Right ventricle myocardium superior (tissue), 1 donor: Measurements from ENCODE around the gene TBCD. TPM values are rescaled to one million over a fixed set of nuclear protein-coding genes. Genes with fewer than 3 reads are reported as not detected.
A peak's percentile ranks its signal among the peaks of the same experiment; 100 is the strongest.

Experiments used
- ATAC-seq: fragments of 200-7000 bp; cut with Tn5 transposase; one replicate; pipeline ENCODE4 v1.9.1; 2020; ENCODE audit warnings: mild to moderate bottlenecking; ENCODE audit not compliant: poor library complexity
- DNase-seq: peaks from one replicate; pipeline ENCODE4 v3.0.0-alpha.2; 2020
- intact Hi-C: fragments of 100-400 bp; cut with DNase I; formaldehyde crosslinking; loops from one replicate; pipeline ENCODE4 v1.11.2; 2022
- total RNA-seq: library from RNA; stranded (reverse); fragmentation: NEBNext Ultra II Directional; extraction: Animal tissue kit (Norgen Biotek cat#: 25700); gene quantifications from one replicate; pipeline ENCODE4 v1.2.1, GENCODE V29; 2021
- donor health status: DM: no; HTN: yes; CAD: no; lungs with severe emphysema.

The TBCD gene
- total RNA-seq, 1 donor from 2014 or later, result 45.1 TPM

DNA sequence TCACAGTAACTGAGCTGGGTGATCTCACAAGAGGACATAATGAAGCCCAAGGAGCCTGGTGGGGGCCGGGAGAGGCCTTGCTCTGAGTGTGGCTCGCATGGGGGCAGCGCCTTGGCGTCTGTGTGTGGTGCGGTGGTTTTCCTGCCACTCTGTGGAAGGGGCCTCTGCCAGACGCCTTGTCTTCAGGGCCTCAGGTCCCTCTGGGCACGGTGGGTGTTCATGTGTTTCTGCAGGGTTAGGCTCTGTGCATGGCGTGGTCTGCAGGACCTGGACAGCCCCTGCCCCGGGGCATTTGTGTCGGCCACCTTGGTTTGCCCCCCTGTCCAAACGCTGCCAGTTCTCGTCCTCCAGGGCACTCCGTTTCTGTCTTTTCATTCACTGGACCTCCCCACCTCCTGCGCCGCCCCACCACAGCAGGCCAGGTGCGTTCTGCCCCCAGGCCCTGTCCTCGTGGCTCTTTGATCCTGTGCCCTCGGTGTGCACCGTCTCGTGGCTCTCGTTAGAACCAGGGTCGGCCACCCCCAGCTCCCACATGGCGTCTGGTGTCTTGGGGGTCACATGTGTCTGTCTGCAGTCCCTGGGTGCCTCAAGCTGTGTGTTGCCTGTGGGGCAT lies 131.7 kb downstream of the TBCD start:
- intact Hi-C loops, result no loop called here
- no peak for ATAC-seq
- no peak for DNase-seq

DNA sequence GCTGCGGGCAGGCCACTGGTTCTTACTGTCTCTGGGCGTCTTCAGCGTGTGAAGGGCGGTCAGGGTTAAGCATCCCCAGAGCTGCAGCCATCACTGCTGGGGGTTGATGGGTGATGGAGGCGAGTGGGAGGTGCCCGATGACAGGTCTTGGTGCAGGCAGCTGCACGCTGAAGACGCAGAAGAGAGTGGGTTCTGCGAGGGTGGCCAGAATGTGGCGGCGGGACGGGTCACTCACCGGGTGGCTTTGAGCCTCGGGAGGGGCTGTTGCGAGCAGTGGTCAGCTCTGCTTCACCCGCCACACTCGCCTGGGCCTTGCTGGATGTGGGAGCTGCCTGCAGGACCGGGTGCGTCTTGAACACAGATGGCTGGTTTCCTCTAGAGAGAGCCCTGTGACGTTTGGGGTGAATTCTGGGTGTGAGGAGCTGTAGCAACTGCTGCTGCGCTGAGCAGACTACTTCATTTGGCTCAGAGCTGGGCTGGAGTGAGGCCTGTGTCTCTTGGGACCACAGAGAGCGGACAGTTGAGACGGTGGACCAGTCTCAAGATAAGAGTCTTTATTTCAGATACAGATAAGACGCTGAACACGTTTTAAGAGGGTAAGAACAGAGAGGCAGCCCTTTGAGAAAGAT lies 132.6 kb downstream of the TBCD start:
- intact Hi-C loops, result no loop called here
- ATAC-seq (peak; percentile 28), DNase-seq (peak; percentile 56)

GRCh38 chr17:82884970-82885353 lies 133.1 kb downstream of the TBCD start:
- no peak for DNase-seq
- intact Hi-C loops, result no loop called here

GRCh38 chr17:82887255-82888164 lies 135.6 kb downstream of the TBCD start:
- DNase-seq (no peak), ATAC-seq (no peak)

More at GRCh38 chr17:82884970-82885353, 133.1 kb downstream of the TBCD start:
- peak; percentile 2 for ATAC-seq

DNA sequence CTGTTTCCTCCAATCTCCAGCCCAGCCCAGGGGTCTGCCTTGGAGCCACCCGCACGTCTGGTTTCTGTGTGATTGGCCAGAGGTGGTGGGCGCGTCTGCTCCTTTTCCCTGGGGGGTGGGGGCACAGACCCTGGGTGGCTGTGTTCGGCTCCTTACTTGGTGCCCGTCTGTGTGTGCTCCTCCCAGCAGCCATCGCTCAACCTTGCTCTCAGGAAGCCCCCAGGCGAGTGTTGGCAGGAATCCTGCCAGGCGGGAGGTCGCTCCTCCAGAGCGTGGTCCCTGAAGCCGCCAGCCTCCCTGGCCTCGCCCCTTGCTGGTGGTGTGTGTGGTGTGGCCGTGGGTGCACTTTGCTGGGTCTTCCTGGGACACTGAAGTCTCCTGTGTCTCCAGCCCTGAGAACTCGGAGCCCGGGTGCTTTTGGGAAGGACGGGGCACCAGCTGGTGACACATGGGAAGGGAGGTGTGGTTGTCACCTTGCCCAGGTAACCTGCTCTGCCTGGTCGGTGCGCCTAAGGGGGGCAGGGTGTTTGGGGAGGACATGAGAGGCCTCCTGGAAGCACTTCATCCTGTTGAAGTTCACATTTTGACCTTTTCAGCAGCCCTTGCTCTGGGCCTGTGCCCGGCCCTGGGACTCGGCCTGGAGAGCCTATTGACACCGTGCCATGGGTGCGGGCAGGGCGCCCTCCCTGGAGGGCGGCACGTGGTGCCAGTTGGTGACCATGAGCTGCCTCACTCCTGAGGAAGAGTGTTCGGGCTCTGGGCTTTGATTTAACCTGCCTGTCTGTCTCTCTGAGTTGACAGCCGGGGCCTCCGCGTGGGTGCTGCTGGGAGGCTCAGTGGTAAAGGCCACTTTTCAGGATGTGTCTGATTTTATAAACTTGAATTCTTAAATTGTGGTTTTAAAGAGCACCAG lies 137.0 kb downstream of the TBCD start:
- peak; percentile 82 for DNase-seq
- intact Hi-C loops, result no loop called here
- peak; percentile 76 for ATAC-seq

More at GRCh38 chr17:82887255-82888164, 135.6 kb downstream of the TBCD start:
- intact Hi-C loops, result no loop called here

DNA sequence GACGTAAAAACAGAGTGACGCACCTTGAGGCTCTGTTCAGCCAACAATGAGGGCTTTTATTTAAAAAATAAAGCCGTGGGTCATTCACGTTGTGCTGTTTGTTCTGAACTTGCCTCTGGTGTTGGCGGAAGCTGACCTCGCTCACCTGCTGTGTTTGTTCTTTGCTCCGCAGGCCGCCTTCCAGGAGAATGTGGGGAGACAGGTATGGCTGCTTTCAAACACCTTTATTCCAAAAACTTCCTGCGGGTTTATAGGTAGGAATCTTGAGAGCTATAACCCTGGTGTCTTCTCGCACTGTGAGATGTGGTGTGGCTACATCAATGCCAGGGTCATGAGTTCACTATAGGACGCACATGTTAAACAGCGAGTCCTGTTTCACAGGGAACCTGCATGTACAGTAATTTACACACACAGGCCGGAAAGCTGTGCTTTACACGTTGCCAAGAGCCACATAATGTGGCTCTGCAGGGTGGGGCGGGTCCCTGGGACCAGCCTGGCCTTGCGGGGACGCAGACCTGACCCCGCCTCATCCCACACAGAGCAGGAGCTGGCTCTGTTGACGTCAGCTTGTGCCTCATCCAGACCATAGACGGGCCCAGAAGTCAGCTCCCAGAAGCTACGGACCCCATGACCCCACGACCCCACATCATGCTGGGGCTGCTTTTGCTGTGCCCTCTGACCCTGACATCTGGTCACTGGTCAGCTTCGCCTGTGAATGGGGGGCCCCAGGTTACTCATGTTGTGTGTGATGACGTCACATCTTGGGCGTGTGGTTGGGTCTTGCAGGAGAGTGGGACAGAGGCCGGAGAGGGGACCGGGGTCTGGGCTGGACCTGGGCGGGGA lies 137.9 kb downstream of the TBCD start:
- intact Hi-C loops, result no loop called here
- no peak for ATAC-seq
- no peak for DNase-seq

GRCh38 chr17:82890339-82890730 lies 138.5 kb downstream of the TBCD start:
- DNase-seq, result no peak
- no peak for ATAC-seq
- intact Hi-C loops, result no loop called here

- intact Hi-C loops, result no loop called here
- ATAC-seq (no peak), DNase-seq (no peak)
These were observed 139.2 kb downstream of the TBCD start for GRCh38 chr17:82890926-82891678.

DNA sequence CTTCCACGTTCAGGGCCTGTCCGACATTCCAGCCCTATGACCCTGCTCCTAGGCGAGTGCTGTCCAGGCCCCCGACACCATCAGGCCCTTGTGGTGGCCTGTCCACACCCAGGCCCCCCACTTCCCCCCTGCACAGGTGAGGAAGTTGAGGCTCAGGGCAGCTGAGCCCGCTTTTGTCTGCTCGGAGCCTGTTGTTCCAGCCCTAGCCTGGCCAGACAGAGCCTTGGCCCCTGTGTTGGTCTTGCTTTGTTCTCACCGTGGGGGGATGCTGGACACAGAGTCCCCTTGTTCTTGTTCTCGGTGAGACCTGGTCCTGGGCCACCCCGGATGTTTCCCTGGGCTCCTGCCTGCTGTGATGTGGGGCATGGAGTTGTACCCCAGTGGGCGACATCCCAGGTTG lies 140.0 kb downstream of the TBCD start:
- DNase-seq, result peak; percentile 11
- intact Hi-C loops, result no loop called here
- no peak for ATAC-seq

- intact Hi-C loops, result no loop called here
- DNase-seq, result peak; percentile 67
- peak; percentile 45 for ATAC-seq
These were observed 141.2 kb downstream of the TBCD start for GRCh38 chr17:82892899-82893565.

GRCh38 chr17:82893779-82894178 lies 141.9 kb downstream of the TBCD start:
- ATAC-seq, result no peak
- DNase-seq, result peak; percentile 13
- intact Hi-C loops, result no loop called here

- DNase-seq (no peak), ATAC-seq (no peak)
- intact Hi-C loops, result no loop called here
These were observed 142.5 kb downstream of the TBCD start for GRCh38 chr17:82894389-82894788.

- ATAC-seq (no peak), DNase-seq (peak; percentile 12)
These were observed 143.2 kb downstream of the TBCD start for GRCh38 chr17:82895087-82895486.

GRCh38 chr17:82896071-82897000 lies 144.5 kb downstream of the TBCD start:
- intact Hi-C loops, result no loop called here
- ATAC-seq (no peak), DNase-seq (peak; percentile 37)

More at GRCh38 chr17:82895087-82895486, 143.2 kb downstream of the TBCD start:
- intact Hi-C loops, result no loop called here

- intact Hi-C loops, result no loop called here
- no peak for ATAC-seq
These were observed 145.8 kb downstream of the TBCD start for GRCh38 chr17:82897514-82898249.

More at GRCh38 chr17:82897514-82898249, 145.8 kb downstream of the TBCD start:
- peak; percentile 12 for DNase-seq
